PC-9 (cell line): ENCODE data around the gene KHK. TPM values are rescaled to one million over a fixed set of nuclear protein-coding genes. Genes with fewer than 3 reads are reported as not detected.
A peak's percentile ranks its signal among the peaks of the same experiment; 100 is the strongest.

Experiments
- BruUV-seq: library from RNA; stranded (reverse); fragments of 400-500 nt; replicated peaks from 2 replicates; lab custom pipeline; 2021; lab: Mats Ljungman, UMichigan
- CTCF ChIA-PET: fragments of 300-600 bp; sonication (Branson Sonifier 250); formaldehyde crosslinking; loops from one replicate; lab custom pipeline; 2022; ENCODE audit warnings: antibody characterized with exemption; lab: Charles Lee
- POLR2A ChIA-PET: fragments of 300-600 bp; sonication (Branson Sonifier 250); formaldehyde crosslinking; loops from one replicate; lab custom pipeline; 2022; ENCODE audit warnings: antibody characterized with exemption; ENCODE audit not compliant: unreplicated experiment; lab: Charles Lee
- DNase-seq, 2 experiments: peaks; one replicate each; pipeline versions ENCODE4 v3.0.0 to v3.0.0-alpha.2; 2015 to 2022; ENCODE audit warnings: mixed read lengths in 1 of 2
- H2AFZ ChIP-seq: fragments of 200-600 bp; sonication (generic); 2 replicates; pipeline ENCODE4 v1.8.1; 2017; ENCODE audit warnings: antibody characterized with exemption
- H3F3A ChIP-seq: fragments of 200-600 bp; sonication (generic); 2 replicates; pipeline ENCODE4 v1.8.1; 2017; ENCODE audit warnings: antibody characterized with exemption, mild to moderate bottlenecking, low read depth; ENCODE audit not compliant: insufficient read depth
- H3K27ac ChIP-seq: fragments of 200-600 bp; sonication (generic); 2 replicates; pipeline ENCODE4 v1.6.1; 2016; ENCODE audit warnings: mixed run types
- H3K27me3 ChIP-seq: fragments of 200-600 bp; sonication (generic); 2 replicates; pipeline ENCODE4 v1.6.1; 2016; ENCODE audit warnings: low read depth, mixed run types; ENCODE audit not compliant: insufficient read depth
- H3K36me3 ChIP-seq: fragments of 200-600 bp; sonication (generic); 2 replicates; pipeline ENCODE4 v1.6.1; 2016; ENCODE audit warnings: low read depth, mixed run types
- H3K4me1 ChIP-seq: fragments of 200-600 bp; sonication (generic); replicated peaks from 2 replicates; pipeline ENCODE4 v1.6.1; 2016; ENCODE audit warnings: mixed run types; ENCODE audit not compliant: insufficient read depth
- H3K4me2 ChIP-seq: fragments of 200-600 bp; sonication (generic); 2 replicates; pipeline ENCODE4 v1.6.1; 2017; ENCODE audit warnings: mixed run types
- H3K4me3 ChIP-seq: fragments of 200-600 bp; sonication (generic); 2 replicates; pipeline ENCODE4 v1.6.1; 2016; ENCODE audit warnings: mixed run types
- H3K79me2 ChIP-seq: fragments of 200-600 bp; sonication (generic); 2 replicates; pipeline ENCODE4 v1.6.1; 2017; ENCODE audit warnings: low read depth, mixed run types
- H3K9me2 ChIP-seq: fragments of 200-600 bp; sonication (generic); 2 replicates; pipeline ENCODE4 v1.8.1; 2017; ENCODE audit warnings: mild to moderate bottlenecking; ENCODE audit not compliant: insufficient read depth
- H3K9me3 ChIP-seq: fragments of 200-600 bp; sonication (generic); 2 replicates; pipeline ENCODE4 v1.8.1; 2016; ENCODE audit warnings: low read depth; ENCODE audit not compliant: insufficient read depth
- H4K20me1 ChIP-seq: fragments of 200-600 bp; sonication (generic); 2 replicates; pipeline ENCODE4 v1.8.1; 2017; ENCODE audit not compliant: insufficient read depth
- EZH2 ChIP-seq: fragments of 200-600 bp; sonication (generic); IDR thresholded peaks from 2 replicates; pipeline ENCODE4 v1.8.0; 2017; ENCODE audit warnings: antibody characterized with exemption, low read depth
- intact Hi-C: fragments of 100-400 bp; cut with micrococcal nuclease; formaldehyde crosslinking; loops from one replicate; pipeline ENCODE4 v1.10.0; 2022; ENCODE audit not compliant: unreplicated experiment
- total RNA-seq: library from RNA; stranded (reverse); gene quantifications from 2 replicates; pipeline ENCODE4 v1.2.3, GENCODE V29; 2021
- TF ChIP-seq, protein P1 (sequence below): fragments of 200-600 bp; sonication (generic); conservative IDR thresholded peaks from 2 replicates; pipeline ENCODE4 v1.6.1; 2017; ENCODE audit warnings: mixed run types, antibody characterized with exemption, mild to moderate bottlenecking, moderate library complexity

KHK gene
- total RNA-seq, 1 experiment from 2014 or later: 4.4 TPM

DNA sequence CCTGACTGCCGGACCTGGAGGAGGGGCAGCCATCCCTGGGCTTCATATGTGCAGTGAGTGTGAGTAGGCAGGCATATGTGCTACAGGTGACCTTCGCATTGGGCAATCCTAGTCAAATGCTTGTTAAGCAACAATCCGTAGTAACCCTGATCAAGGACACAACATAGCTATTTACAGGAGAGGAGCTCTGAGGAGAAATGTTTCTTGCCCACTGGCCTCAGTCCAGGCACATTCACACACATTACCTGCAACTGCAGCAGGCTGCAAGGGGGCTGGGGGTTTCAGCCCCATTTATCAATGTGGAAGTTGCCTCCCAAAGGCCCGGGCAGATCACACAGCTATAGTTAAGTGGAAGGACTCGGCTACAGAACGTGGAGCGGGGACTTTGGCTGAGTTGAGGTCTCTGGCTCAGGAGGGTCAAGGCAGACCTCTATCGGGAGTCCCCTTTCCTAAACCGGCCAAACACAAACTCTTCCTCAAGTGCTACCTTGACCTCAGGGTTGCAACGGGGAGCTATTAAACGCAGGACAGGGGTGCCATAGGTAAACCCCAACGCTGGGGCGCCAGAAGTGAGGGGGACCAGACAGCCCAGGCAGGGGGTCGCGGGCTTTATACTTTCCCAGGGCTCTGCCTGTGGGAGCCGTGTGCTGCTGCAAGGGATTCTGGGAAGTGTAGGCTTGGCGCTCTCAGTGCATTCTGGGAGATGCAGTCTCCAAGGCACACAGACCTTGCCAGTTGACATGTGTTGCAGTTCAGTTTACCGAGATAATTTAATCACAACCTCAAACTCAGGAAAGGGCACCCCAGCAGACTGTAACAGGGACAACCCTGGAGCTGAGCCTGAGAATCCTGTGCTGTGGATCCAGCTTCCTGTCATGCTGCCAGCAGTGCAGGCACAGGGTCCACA, 9.4 kb downstream of the KHK start:
- Histone ChIP-seq H3K9me2 (no peaks in the 10 kb centered on the region), H3K27me3 (no peaks in the 10 kb centered on the region), H3K27ac (no peak overlapping the region), H3K36me3 (no peaks in the 10 kb centered on the region), H3K79me2 (no peaks in the 10 kb centered on the region), H4K20me1 (no peaks in the 10 kb centered on the region), H3K4me3 (peak overlapping the region; percentile 39; the same call in 1 of the 2 replicates), H2AFZ (peak overlapping the region; percentile 78), H3F3A (peaks cover 6% of the 10 kb centered on the region; the same call in 1 of the 2 replicates), H3K4me1 (no peaks in the 10 kb centered on the region), H3K4me2 (peak overlapping the region; percentile 78), H3K9me3 (no peaks in the 10 kb centered on the region)
- no peak for TF ChIP-seq EZH2
- BruUV-seq: no TSS peak
- intact Hi-C loops: loop anchor here (5.0 kb wide), 1 partner anchor 276 kb away; the partner anchor contains the start of genes EIF2B4 and SNX17
- POLR2A ChIA-PET: interaction anchor here (1.0 kb wide), 1 partner anchor 9 kb away, joined by 5 read pairs; no protein-coding TSS in a partner anchor
- CTCF ChIA-PET: interaction anchor here (0.5 to 1.0 kb wide), 3 partner anchors 9 to 188 kb away, joined by 3 to 27 read pairs (median 5); partner anchors contain the start of gene KHK
- no peak for DNase-seq

- H3K27me3 ChIP-seq: no peaks in the 10 kb centered on the region
- H3K4me2 ChIP-seq: no peak overlapping the region
- no peak overlapping the region for H3K27ac ChIP-seq
- intact Hi-C loops: loop anchor here (5.0 kb wide), 1 partner anchor 275 kb away; the partner anchor contains the start of genes EIF2B4 and SNX17
- H3K4me1 ChIP-seq: no peaks in the 10 kb centered on the region
- H3K9me2 ChIP-seq: no peaks in the 10 kb centered on the region
- no TSS peak for BruUV-seq
- no peaks in the 10 kb centered on the region for H3K9me3 ChIP-seq
- no peak for DNase-seq
- no peaks in the 10 kb centered on the region for H3K79me2 ChIP-seq
- TF ChIP-seq EZH2: no peak
- TF ChIP-seq, protein P1, sequence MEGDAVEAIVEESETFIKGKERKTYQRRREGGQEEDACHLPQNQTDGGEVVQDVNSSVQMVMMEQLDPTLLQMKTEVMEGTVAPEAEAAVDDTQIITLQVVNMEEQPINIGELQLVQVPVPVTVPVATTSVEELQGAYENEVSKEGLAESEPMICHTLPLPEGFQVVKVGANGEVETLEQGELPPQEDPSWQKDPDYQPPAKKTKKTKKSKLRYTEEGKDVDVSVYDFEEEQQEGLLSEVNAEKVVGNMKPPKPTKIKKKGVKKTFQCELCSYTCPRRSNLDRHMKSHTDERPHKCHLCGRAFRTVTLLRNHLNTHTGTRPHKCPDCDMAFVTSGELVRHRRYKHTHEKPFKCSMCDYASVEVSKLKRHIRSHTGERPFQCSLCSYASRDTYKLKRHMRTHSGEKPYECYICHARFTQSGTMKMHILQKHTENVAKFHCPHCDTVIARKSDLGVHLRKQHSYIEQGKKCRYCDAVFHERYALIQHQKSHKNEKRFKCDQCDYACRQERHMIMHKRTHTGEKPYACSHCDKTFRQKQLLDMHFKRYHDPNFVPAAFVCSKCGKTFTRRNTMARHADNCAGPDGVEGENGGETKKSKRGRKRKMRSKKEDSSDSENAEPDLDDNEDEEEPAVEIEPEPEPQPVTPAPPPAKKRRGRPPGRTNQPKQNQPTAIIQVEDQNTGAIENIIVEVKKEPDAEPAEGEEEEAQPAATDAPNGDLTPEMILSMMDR: no peak
- CTCF ChIA-PET: interaction anchor here (0.6 to 1.0 kb wide), 3 partner anchors 10 to 187 kb away, joined by 3 to 27 read pairs (median 5); partner anchors contain the start of gene KHK
- H3F3A ChIP-seq: peaks cover 6% of the 10 kb centered on the region; the same call in 1 of the 2 replicates
- no peak overlapping the region for H3K4me3 ChIP-seq
- H4K20me1 ChIP-seq: no peaks in the 10 kb centered on the region
- POLR2A ChIA-PET: interaction anchor here (0.6 to 1.0 kb wide), 2 partner anchors 10 to 14 kb away, joined by 3 to 5 read pairs; no protein-coding TSS in a partner anchor
- H3K36me3 ChIP-seq: no peaks in the 10 kb centered on the region
- no peak overlapping the region; the same call in 1 of the 2 replicates for H2AFZ ChIP-seq
Measured at GRCh38 chr2:27096748-27097297, 10.3 kb downstream of the KHK start.

GRCh38 chr2:27097341-27097740, 10.8 kb downstream of the KHK start:
- intact Hi-C loops: loop anchor here (5.0 kb wide), 1 partner anchor 275 kb away; the partner anchor contains the start of genes EIF2B4 and SNX17
- Histone ChIP-seq H3K79me2 (no peaks in the 10 kb centered on the region), H3K27ac (no peak overlapping the region), H3K9me2 (no peaks in the 10 kb centered on the region), H2AFZ (no peak overlapping the region), H3K4me1 (no peaks in the 10 kb centered on the region), H3K36me3 (no peaks in the 10 kb centered on the region), H3F3A (peaks cover 6% of the 10 kb centered on the region; the same call in 1 of the 2 replicates), H3K27me3 (no peaks in the 10 kb centered on the region), H3K4me3 (no peak overlapping the region), H3K9me3 (no peaks in the 10 kb centered on the region), H4K20me1 (no peaks in the 10 kb centered on the region), H3K4me2 (no peak overlapping the region)
- no TSS peak for BruUV-seq
- ChIA-PET POLR2A (no interaction called here), CTCF (interaction anchor here (0.6 to 0.9 kb wide), 2 partner anchors 10 to 179 kb away, joined by 3 to 27 read pairs; partner anchors contain the start of gene KHK)
- no peak for TF ChIP-seq EZH2
- TF ChIP-seq, protein P1: no peak
- DNase-seq: no peak
